Endothelial cell of hepatic sinusoid (primary cell): ENCODE data around the gene PLXNA1.

Source experiments
- in situ Hi-C: cut with HindIII; loops from 2 replicates; pipeline ENCODE4 v1.10.0; 2017; ENCODE audit warnings: low sequenced_read_pairs

The PLXNA1 gene

GRCh38 chr3:126982471-126983175 is at the start of gene PLXNA1:
Gene PLXNA1 (plus strand): TSS chr3:126983115. CDS start chr3:126988594, 5,479 bp downstream.
- in situ Hi-C loops, result no loop called here

GRCh38 chr3:126934031-126934531 is 48.8 kb upstream of the PLXNA1 start:
- in situ Hi-C loops, result no loop called here

GRCh38 chr3:126934991-126935390 is 47.9 kb upstream of the PLXNA1 start:
- in situ Hi-C loops, result no loop called here

GRCh38 chr3:126935756-126936509 is 47.0 kb upstream of the PLXNA1 start:
- in situ Hi-C loops, result no loop called here

- in situ Hi-C loops, result no loop called here
Measured at GRCh38 chr3:126936853-126937425, 46.0 kb upstream of the PLXNA1 start.

GRCh38 chr3:126937533-126937932 is 45.4 kb upstream of the PLXNA1 start:
- in situ Hi-C loops, result no loop called here

GRCh38 chr3:126937973-126938372 is 44.9 kb upstream of the PLXNA1 start:
- in situ Hi-C loops, result no loop called here

- in situ Hi-C loops, result no loop called here
Measured at GRCh38 chr3:126938520-126939337, 44.2 kb upstream of the PLXNA1 start.

GRCh38 chr3:126939338-126939718 is 43.6 kb upstream of the PLXNA1 start:
- in situ Hi-C loops, result no loop called here

- in situ Hi-C loops, result no loop called here
Measured at GRCh38 chr3:126939733-126940132, 43.2 kb upstream of the PLXNA1 start.

GRCh38 chr3:126941721-126942270 is 41.1 kb upstream of the PLXNA1 start:
- in situ Hi-C loops, result no loop called here

- in situ Hi-C loops, result no loop called here
Measured at GRCh38 chr3:126944089-126944965, 38.6 kb upstream of the PLXNA1 start.

GRCh38 chr3:126945171-126945721 is 37.7 kb upstream of the PLXNA1 start:
- in situ Hi-C loops, result no loop called here

GRCh38 chr3:126945891-126946290 is 37.0 kb upstream of the PLXNA1 start:
- in situ Hi-C loops, result no loop called here

GRCh38 chr3:126946405-126946804 is 36.5 kb upstream of the PLXNA1 start:
- in situ Hi-C loops, result no loop called here

GRCh38 chr3:126947429-126947828 is 35.5 kb upstream of the PLXNA1 start:
- in situ Hi-C loops, result no loop called here

GRCh38 chr3:126948980-126949535 is 33.9 kb upstream of the PLXNA1 start:
- in situ Hi-C loops, result no loop called here

GRCh38 chr3:126951561-126951960 is 31.4 kb upstream of the PLXNA1 start:
- in situ Hi-C loops, result loop anchor here (5.0 kb wide), 2 partner anchors 74 to 104 kb away; no protein-coding TSS in a partner anchor
